Cerebellar cortex (tissue), 1 donor: ENCODE measurements around the gene ZFHX3.

ENCODE experiments used
- DNase-seq: peaks from one replicate; pipeline ENCODE4 v3.0.0-alpha.2; 2015; ENCODE audit warnings: low spot score

ZFHX3 gene

DNA sequence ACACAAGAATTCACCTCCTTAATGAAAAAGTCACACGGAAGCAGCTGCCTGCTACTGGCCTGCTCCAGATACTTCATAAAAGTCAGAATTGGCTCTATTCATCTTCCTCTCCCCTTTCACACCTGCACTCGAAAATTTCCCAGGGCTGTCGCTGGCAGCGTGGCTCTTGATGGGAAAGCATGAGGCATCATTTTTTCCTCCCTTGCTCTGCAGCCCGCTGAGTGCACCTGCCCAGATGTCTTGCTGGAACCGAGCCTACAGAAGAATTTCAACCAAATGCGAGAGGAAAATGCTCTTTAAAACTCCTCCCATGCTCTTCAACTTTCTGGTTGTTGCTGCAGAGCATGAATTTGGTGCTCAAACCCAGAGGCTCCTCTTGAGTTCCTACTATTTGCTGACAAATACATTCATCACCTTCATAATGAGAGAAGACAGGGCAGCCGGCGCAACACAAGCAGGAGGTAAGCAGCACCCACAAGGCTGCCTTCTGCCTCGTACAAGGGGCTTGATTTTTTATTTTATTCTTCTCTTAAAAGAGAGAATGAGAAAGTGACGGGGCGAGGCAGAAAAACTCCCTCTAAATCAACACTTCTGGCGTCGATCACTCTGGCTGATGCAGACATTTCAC, 146.8 kb downstream of the ZFHX3 start:
- no peak for DNase-seq

DNA sequence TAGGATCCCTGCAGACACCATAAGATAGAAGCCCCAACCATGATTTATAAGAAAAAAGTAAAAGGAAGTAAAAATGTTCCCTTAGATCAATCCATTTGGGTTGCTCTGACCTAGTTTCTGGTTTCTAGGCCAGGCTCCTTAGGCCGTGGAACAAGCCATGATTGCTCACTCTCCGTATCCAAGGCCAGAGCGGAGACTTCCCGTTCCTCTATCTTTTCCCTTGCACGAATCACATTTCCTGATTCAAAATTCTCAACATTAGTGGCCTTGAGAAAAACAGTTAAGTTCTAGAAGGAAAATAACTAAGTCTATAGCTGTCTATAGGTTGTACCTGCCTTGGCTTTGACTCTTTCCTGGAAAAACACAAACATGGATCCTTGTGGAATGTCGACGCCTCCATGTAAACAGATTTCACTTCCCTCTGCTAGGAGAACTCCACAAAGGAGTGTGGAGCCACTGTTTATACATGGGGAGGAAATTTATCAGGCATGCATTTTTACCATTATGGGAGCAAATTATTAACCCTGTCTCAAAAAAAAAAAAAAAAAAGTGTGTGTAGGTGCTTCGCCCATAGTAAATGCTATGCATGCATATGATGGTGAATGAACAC, 149.6 kb downstream of the ZFHX3 start:
- DNase-seq: no peak

- no peak for DNase-seq
Observed at GRCh38 chr16:72897707-72898106, 150.2 kb downstream of the ZFHX3 start.

- DNase-seq: no peak
Observed at GRCh38 chr16:72896485-72897118, 151.3 kb downstream of the ZFHX3 start.

GRCh38 chr16:72895951-72896350, 152.0 kb downstream of the ZFHX3 start:
- no peak for DNase-seq

DNA sequence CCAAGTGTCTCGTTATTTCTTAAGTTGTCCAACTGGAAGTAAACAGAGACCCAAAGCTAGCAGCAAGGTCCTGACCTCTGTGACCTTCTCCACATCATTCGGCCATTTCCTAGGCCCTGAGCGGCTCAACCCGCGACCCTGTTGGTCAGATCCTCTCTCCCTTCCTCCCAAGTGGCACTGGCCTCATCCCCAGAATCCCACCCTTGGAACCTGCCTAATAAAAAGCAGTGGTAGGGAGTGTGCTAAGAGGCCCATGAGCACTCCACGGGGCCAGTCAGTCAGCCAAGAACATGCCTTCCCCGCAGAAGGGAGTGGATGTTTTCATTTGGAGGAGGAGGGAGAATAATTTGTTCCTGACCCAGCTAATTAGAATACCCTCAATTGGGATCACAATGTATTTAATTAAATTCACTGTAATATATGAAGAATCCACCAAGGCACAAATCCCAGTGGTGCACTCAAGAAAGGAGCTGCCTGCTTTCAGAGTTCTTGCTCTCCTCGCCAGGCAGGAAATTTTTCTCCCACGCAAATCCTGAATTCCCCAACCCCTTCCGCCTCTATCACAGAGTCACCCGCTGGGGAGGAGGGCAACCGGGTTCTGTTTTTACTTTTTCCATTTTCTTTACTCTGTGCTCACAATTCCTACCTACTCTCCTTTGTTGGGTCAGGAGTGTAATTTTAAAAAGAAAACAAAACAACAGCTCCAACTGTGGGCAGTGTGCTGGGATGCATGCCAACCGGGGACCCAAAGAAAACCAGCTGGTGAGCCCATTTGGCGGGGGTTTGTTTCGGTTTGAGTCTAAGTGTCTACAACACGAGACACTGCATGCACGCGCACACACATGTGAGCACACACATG, 153.4 kb downstream of the ZFHX3 start:
- DNase-seq: no peak

- DNase-seq: no peak
Observed at GRCh38 chr16:72891291-72892227, 156.4 kb downstream of the ZFHX3 start.

GRCh38 chr16:72890587-72890986, 157.3 kb downstream of the ZFHX3 start:
- no peak for DNase-seq

DNA sequence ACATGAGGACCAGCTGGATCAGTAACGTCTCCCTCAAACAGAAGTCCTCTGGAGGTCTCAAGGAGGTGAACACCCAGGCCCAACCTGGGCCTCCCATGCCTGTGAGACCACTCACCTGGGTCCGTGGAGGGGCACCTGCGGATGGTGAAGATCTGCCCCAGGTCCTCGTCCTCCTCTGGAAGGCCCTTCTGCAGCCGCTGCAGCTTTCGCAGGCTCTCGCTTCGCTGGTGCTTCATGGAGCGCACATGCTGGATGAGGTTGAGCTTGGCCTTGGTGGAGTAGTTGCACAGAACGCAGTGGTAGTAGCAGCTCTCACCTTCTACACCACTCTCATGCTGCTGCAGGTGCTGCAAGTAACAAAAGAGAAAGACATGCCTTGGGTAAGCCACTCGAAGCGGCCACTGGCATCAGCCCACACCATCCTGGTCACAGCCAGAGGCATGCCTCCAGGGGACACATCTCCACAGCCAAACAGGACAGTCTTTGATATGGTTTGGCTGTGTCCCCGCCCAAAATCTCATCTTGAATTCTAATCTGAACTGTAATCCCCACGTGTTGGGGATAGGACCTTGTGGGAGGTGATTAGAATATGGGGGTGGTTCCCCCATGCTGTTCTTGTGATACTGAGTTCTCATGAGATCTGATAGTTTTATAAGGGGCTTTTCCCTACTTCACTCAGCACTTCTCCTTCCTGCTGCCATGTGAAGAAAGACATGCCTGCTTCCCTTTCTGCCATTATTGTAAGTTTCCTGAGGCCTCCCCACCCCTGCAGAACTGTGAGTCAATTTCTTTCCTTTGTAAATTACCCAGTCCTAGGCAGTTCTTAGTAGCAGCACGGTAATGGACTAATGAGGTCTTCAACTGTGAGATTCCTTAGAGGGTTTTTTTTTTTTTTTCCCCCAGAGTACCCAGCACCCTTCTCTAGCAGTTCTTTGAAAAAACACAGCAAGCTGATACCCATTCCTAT, 158.0 kb downstream of the ZFHX3 start:
- no peak for DNase-seq

DNA sequence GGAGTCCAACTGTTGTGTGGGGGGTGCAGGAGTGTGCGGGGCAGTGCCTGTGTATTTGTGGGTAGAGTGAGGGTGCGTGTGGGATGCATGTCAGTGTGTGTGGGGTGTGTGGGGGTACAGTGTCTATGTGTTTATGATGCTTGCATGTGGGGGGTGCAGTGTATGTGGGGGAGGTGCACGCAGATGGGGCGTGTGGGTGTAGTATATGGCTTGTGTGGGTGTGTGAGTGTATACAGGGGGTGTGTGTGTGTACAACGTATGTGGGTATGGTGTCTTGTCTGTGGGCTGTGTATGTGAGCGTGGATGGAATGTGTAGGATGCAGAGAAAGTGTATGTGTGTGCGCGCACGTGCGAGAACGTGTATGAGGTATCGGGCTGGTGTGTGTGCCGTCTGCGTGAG, 160.4 kb downstream of the ZFHX3 start:
- DNase-seq: no peak

DNA sequence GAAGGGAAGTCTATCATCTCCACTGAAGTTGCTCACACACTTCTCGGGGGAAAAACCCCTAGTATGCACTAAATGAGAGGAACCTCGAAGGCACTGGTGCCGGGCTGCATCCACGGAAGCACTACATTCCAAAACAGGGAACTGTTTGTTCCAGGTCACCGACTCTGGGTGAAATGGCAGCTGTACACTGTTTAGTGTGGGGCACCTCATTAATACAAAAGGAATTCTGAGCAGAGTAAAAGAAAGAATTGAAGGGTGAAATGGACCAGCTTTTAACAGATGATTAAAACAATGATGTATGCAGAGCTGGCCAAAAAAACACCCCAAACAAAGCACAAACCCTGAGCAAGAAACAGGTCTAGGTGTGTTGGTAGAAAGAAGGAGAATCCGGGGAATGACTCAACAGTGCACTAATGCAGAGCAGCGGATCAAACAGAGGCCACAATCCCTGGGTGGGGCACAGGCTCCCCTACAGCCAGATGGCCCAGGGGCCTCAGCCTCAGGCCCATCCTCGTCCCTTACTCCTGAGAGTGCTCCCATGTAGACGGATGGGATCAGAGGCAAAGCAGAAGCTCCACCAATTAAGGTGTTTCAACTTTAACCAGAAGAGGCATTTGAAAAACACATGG, 161.5 kb downstream of the ZFHX3 start:
- DNase-seq: no peak

- no peak for DNase-seq
Observed at GRCh38 chr16:72884573-72884972, 163.4 kb downstream of the ZFHX3 start.

DNA sequence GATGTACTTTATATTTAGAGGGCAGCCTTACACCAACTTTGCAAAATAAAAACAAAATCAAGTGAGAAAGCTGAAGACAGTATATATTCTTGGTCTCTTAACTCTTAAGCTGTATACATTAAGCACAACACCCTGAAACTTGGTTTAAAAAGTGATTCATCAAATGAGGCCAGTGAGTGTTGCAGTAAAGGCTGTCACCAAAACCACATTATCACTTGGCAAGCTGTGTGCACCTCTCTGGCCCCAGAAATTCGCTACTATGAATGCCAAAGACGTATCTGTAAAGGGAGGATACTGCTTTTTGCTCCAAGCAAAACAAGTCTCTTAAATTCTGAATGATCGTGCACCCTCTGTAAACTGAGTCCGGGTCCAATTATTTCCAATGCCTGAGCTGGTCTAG, 163.9 kb downstream of the ZFHX3 start:
- DNase-seq: no peak

GRCh38 chr16:72879846-72880245, 168.1 kb downstream of the ZFHX3 start:
- DNase-seq: no peak

DNA sequence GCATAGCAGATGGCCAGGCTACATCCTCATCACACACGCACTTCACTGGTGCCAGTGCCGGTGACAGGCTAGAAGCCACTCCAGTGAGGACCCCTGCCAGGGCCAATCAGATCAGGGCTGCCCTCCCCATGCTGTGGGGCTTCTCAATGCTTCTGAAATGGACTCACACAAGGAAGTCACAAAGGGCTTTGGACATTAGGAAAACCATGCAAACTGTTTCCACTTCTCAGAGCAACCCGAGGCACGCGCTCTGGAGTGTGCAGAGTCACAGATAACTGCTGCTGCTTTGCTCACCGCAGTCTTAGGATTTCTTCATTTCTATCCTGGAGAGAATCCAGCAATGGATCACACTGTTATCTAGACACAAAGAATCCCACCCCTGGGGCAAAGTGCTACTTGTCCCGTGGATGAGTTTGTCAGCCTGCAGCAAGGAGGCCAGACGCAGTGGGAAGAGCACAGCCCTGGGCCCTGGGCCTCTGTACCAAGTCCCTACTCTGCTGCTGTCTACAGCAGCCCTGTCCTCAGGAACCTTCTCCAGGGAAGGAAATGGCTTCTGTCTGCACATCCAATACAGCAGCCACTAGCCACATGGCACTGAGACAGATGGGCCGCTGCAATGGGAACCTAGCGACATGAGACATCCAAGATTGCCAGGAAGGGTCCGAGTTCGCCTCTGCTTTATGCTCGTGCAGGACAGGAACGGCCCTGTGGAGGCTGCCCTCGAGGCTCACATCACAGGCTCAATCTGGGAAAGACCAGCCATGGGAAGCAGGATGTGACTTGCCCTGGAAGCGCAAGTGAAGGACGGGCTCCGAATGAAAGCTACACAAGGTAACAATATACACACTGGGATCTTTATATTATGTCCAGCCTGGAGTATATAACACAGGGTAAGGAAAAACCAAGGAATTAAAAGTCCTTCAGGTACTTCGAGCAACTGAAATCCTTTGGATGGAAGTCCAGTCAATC, 169.3 kb downstream of the ZFHX3 start:
- DNase-seq: no peak

DNA sequence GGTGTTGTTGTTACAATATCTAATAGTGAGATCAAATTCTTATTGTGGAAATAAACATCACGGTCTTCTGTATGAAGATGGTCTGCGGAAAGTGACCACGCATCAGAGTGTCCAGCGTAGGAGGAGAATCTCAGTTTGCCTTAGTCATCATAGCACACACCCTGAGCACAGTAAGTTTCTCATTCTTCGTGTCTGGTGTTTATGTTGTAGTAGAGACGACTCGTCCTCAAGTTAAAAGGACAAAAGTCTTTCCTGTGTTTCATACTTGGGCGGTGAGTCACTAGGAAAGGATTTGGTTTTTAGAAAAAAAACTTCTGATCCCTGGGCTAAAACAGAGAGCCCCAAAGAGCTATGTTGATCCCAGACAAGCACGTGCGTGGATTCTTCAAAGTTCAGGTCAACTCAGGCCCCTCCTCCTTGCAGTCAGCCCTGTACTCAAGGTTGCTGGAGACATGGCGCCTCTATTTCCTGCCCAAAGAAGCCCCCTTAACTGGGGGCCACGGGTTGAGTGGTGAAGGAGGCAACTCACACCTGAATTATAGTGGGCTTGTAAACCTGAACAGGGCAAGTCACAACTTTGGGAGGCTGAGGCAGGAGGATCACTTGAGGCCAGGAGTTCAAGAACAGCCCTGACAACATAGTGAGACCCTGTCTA, 170.4 kb downstream of the ZFHX3 start:
- DNase-seq: no peak

GRCh38 chr16:72876981-72877373, 171.0 kb downstream of the ZFHX3 start:
- DNase-seq: no peak

DNA sequence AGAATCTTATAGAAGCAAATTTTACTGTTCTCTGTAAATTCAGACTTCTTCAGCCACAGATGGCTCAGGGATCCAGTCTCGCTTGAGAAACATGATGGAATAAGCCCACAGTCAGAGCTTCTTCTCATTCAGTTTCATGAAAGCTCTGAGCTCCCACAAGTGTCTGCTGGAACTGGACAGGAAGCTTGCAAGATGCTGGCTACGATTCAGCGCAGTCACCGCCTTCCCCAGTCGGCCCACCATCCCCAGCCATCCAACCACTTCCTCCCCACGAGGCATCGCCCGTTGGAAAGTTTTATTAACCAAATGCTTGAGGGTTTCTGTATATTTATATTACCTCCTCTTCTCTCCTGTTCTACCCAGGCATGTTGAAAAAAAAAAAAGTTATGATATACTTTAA, 171.7 kb downstream of the ZFHX3 start:
- DNase-seq: no peak
